ENCODE results near the gene ITPR1.

ITPR1 gene

DNA sequence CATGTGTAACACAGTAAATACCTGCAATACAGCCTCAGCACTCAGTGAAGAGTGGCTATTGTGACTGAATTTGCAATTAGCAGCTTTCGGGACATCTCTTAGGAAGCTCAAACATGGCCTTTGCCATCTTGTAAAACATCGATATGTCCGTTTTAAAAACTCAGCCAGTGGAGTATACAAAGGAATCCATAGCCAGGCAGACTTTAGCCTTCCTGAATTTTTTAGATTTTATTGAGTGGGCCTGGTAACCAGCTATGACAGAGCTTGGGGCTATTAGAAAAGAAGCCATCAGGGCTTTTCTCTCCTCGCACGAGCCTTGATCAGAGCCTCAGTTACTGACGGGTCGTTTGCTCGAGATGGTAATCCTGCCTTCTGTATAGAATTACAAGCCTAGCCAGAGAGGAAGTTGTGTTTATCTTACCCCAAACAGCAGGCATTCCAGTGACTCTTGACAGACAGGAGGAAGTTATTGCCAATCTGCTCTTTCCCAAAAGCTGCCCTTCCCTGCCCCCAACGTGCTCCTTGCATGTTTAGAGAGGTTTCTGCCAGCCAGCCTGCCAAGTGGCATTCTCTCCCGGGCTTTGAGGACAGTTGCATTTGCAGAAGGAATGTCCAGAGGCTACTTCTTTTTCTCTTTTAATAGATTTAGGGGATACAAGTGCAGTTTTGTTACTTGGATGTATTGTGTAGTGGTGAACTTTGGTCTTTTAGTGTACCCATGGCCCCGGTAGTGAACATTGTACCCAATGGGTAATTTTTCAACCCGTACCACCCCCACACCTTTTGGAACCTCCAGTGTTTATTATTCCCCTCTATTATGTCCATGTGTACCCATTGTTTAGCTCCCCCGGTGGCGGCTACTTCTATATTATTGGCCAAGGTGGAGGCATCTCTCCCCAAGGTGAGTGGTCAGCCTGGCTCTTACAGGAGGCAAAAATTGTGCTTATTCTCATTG lies 40.6 kb downstream of the ITPR1 start:
- TF ChIP-seq ZNF8 (CRISPR knock-in tag; IDR thresholded peaks at IDR 0.05) = no peak
- TF ChIP-seq ZNF70 (CRISPR knock-in tag; IDR thresholded peaks at IDR 0.05) = no peak
- no peak for TF ChIP-seq ZC3H10 (CRISPR knock-in tag; IDR thresholded peaks at IDR 0.05)
- TF ChIP-seq ZFP3 (CRISPR knock-in tag; IDR thresholded peaks at IDR 0.05) = no peak
- TF ChIP-seq, protein P1, sequence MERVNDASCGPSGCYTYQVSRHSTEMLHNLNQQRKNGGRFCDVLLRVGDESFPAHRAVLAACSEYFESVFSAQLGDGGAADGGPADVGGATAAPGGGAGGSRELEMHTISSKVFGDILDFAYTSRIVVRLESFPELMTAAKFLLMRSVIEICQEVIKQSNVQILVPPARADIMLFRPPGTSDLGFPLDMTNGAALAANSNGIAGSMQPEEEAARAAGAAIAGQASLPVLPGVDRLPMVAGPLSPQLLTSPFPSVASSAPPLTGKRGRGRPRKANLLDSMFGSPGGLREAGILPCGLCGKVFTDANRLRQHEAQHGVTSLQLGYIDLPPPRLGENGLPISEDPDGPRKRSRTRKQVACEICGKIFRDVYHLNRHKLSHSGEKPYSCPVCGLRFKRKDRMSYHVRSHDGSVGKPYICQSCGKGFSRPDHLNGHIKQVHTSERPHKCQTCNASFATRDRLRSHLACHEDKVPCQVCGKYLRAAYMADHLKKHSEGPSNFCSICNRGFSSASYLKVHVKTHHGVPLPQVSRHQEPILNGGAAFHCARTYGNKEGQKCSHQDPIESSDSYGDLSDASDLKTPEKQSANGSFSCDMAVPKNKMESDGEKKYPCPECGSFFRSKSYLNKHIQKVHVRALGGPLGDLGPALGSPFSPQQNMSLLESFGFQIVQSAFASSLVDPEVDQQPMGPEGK (CRISPR knock-in tag; IDR thresholded peaks at IDR 0.05; ENCODE audit: borderline replicate concordance) = no peak
- TF ChIP-seq, protein P2, sequence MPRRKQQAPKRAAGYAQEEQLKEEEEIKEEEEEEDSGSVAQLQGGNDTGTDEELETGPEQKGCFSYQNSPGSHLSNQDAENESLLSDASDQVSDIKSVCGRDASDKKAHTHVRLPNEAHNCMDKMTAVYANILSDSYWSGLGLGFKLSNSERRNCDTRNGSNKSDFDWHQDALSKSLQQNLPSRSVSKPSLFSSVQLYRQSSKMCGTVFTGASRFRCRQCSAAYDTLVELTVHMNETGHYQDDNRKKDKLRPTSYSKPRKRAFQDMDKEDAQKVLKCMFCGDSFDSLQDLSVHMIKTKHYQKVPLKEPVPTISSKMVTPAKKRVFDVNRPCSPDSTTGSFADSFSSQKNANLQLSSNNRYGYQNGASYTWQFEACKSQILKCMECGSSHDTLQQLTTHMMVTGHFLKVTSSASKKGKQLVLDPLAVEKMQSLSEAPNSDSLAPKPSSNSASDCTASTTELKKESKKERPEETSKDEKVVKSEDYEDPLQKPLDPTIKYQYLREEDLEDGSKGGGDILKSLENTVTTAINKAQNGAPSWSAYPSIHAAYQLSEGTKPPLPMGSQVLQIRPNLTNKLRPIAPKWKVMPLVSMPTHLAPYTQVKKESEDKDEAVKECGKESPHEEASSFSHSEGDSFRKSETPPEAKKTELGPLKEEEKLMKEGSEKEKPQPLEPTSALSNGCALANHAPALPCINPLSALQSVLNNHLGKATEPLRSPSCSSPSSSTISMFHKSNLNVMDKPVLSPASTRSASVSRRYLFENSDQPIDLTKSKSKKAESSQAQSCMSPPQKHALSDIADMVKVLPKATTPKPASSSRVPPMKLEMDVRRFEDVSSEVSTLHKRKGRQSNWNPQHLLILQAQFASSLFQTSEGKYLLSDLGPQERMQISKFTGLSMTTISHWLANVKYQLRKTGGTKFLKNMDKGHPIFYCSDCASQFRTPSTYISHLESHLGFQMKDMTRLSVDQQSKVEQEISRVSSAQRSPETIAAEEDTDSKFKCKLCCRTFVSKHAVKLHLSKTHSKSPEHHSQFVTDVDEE (CRISPR knock-in tag; IDR thresholded peaks at IDR 0.05) = no peak
- no peak for TF ChIP-seq BACH2 (CRISPR knock-in tag; IDR thresholded peaks at IDR 0.05; ENCODE audit: borderline replicate concordance)
- peak; percentile 71 for ATAC-seq

DNA sequence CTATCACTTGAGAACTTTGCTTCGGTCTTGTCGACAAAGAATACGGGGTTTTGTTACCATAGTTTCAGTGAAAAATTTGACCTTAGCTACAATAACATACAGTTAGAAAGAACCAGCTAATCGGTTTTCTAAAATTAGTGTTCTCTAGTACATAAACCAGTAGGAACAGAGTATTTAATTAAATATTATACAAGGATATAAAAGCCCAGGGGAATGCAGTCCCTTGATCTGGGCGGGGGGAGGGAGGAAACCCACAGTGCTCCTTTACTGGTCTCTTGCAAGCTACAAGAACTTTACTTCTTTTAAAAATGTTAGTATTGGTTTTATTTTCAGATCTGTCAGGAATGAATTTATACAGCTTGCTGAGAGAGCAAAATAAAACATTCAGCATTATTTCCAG lies 41.8 kb downstream of the ITPR1 start:
- TF ChIP-seq TOX (CRISPR knock-in tag; IDR thresholded peaks at IDR 0.05; ENCODE audit: borderline replicate concordance) = no peak
- TF ChIP-seq ISL1 (CRISPR knock-in tag; IDR thresholded peaks at IDR 0.05) = no peak
- no peak for TF ChIP-seq CSDC2 (CRISPR knock-in tag; IDR thresholded peaks at IDR 0.05)
- no peak for TF ChIP-seq ZFP30 (CRISPR knock-in tag; IDR thresholded peaks at IDR 0.05)
- ATAC-seq = no peak

DNA sequence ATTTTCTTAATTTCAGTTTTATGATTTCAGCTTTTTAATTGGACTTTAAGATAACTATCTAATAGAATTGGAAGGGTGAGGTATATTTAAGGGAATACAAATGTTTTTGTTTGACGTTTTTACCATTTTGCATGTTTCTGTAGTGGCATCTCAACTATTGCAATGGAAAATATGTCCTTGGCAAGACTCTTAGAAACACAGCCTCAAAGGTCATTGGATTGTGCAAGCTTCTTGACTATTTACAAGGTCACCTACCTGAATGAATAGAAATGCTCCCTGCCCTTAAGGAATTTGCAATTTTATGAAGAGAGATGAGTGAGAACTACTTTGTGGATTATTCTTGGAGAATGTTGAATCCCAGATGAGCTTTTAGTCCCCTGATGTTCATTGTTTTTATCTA lies 43.1 kb downstream of the ITPR1 start:
- TF ChIP-seq ESRRG (CRISPR knock-in tag; IDR thresholded peaks at IDR 0.05) (no peak), PPARA (CRISPR knock-in tag; IDR thresholded peaks at IDR 0.05; ENCODE audit: borderline replicate concordance) (no peak), TCF4 (CRISPR knock-in tag; IDR thresholded peaks at IDR 0.05; ENCODE audit: borderline replicate concordance) (no peak), RARB (CRISPR knock-in tag; IDR thresholded peaks at IDR 0.05) (no peak), GLIS3 (CRISPR knock-in tag; IDR thresholded peaks at IDR 0.05) (no peak), OSR1 (CRISPR knock-in tag; IDR thresholded peaks at IDR 0.05) (no peak), BACH2 (CRISPR knock-in tag; IDR thresholded peaks at IDR 0.05; ENCODE audit: borderline replicate concordance) (no peak), TOX (CRISPR knock-in tag; IDR thresholded peaks at IDR 0.05; ENCODE audit: borderline replicate concordance) (no peak), ZNF70 (CRISPR knock-in tag; IDR thresholded peaks at IDR 0.05) (no peak), ZFP30 (CRISPR knock-in tag; IDR thresholded peaks at IDR 0.05) (no peak)
- TF ChIP-seq, protein P2 (CRISPR knock-in tag; IDR thresholded peaks at IDR 0.05) = no peak
- TF ChIP-seq, protein P3, sequence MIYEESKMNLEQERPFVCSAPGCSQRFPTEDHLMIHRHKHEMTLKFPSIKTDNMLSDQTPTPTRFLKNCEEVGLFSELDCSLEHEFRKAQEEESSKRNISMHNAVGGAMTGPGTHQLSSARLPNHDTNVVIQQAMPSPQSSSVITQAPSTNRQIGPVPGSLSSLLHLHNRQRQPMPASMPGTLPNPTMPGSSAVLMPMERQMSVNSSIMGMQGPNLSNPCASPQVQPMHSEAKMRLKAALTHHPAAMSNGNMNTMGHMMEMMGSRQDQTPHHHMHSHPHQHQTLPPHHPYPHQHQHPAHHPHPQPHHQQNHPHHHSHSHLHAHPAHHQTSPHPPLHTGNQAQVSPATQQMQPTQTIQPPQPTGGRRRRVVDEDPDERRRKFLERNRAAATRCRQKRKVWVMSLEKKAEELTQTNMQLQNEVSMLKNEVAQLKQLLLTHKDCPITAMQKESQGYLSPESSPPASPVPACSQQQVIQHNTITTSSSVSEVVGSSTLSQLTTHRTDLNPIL (CRISPR knock-in tag; IDR thresholded peaks at IDR 0.05; ENCODE audit: low read depth) = no peak
- TF ChIP-seq, protein P4, sequence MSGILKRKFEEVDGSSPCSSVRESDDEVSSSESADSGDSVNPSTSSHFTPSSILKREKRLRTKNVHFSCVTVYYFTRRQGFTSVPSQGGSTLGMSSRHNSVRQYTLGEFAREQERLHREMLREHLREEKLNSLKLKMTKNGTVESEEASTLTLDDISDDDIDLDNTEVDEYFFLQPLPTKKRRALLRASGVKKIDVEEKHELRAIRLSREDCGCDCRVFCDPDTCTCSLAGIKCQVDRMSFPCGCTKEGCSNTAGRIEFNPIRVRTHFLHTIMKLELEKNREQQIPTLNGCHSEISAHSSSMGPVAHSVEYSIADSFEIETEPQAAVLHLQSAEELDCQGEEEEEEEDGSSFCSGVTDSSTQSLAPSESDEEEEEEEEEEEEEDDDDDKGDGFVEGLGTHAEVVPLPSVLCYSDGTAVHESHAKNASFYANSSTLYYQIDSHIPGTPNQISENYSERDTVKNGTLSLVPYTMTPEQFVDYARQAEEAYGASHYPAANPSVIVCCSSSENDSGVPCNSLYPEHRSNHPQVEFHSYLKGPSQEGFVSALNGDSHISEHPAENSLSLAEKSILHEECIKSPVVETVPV (CRISPR knock-in tag; IDR thresholded peaks at IDR 0.05) = no peak
- ATAC-seq = no peak

Data from SK-N-SH treated with all-trans-retinoic acid at 6 μM for 48 hours (cell line).